Left renal cortex interstitium (tissue), 4 donors: Measurements from ENCODE around the gene C17orf75. TPM values are rescaled to one million over a fixed set of nuclear protein-coding genes. Genes with fewer than 3 reads are reported as not detected.
"Not testable (repeated sequence)": the region's sequence is repeated elsewhere in the genome, so short reads cannot be mapped to it uniquely, and the experiment has no call there.

Experiments used
- DNase-seq, 4 donors: peaks; one replicate each; pipeline ENCODE4 v3.0.0-alpha.2; 2013; ENCODE audit warnings: low read depth in 4 of 4, low spot score in 2 of 4, missing footprints in 1 of 4
- polyA plus RNA-seq, 4 donors: library from polyadenylated mRNA; unstranded; fragments of 120-200 nt; gene quantifications; one replicate each; pipeline ENCODE4 v1.2.1, GENCODE V29; 2013; ENCODE audit not compliant: insufficient read length in 4 of 4

The C17orf75 gene
- polyA plus RNA-seq, 4 donors = 38.6 to 59.7 (median 42.8) TPM

- DNase-seq = no peak
Measured at GRCh38 chr17:32348483-32348800, 6.5 kb upstream of the C17orf75 start.

DNA sequence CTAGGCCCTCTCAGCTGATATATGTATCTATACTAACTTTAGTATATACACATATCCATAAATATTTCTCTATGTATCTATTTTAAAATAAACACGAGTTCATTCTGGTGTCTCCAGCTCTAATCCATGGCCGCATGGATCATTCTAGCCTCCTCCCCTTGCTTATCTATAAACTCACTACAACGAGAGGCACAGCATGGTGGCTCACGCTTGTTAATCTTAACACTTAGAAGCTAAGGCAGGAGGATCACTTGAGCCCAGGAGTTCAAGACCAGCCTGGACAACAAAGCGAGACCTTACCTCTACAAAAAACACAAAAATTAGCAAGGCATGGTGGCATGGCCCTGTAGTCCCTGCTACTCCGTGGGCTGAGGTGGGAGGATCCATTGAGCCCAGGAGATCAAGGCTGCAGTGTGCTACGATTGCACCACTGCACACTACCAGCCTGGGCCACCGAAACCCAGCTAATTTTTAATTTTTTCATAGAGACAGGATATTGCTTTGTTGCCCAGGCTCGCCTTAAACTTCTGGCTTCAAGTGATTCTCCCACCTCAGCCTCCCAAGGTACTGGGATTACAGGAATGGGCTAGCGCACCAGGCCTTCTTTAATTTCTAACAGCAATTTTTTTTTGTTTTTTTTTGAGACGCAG, 4.1 kb upstream of the C17orf75 start:
- DNase-seq = no peak

GRCh38 chr17:32342603-32343325, 791 bp upstream of the C17orf75 start:
- DNase-seq = no peak

GRCh38 chr17:32341141-32341856, 674 bp downstream of the C17orf75 start:
- no peak for DNase-seq

DNA sequence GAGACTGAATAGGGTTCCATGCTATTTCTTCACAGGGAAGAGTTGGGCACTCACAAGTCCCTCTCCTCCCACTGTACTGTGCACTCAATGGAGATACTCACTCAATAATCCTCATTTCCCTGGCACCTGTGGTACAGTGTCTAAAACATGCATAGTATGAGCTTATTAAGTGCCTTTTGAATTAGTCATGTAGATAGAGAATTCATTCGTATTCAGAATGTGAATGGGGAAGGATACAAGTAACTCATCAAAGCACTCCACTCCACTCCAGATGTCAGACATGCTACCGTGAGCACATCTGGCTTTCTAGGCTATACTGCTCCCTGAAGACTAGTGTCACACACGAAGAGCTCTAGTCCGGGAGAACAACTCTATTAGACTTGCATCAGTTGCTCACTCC, 6.3 kb downstream of the C17orf75 start:
- DNase-seq = no peak

DNA sequence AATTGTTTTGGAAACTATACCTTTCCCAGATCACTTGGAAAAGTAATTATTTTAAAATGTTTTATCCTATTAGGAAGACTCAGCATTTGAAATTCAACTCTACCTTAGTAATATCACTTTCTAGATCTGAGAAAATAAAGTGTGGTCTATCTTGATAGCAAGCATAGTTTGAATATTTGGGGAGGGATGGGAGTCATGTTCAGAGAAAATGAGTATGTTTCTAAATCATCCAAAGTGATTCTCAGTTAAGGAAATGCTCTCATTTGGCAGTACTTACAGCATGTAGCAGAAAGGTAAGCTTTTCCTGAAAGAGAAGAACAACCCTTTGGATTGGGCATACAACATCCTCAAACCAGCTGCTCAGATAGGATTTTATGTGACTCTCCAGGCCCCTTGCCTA, 6.9 kb downstream of the C17orf75 start:
- DNase-seq = no peak

- no peak for DNase-seq
Measured at GRCh38 chr17:32333187-32333586, 8.8 kb downstream of the C17orf75 start.

DNA sequence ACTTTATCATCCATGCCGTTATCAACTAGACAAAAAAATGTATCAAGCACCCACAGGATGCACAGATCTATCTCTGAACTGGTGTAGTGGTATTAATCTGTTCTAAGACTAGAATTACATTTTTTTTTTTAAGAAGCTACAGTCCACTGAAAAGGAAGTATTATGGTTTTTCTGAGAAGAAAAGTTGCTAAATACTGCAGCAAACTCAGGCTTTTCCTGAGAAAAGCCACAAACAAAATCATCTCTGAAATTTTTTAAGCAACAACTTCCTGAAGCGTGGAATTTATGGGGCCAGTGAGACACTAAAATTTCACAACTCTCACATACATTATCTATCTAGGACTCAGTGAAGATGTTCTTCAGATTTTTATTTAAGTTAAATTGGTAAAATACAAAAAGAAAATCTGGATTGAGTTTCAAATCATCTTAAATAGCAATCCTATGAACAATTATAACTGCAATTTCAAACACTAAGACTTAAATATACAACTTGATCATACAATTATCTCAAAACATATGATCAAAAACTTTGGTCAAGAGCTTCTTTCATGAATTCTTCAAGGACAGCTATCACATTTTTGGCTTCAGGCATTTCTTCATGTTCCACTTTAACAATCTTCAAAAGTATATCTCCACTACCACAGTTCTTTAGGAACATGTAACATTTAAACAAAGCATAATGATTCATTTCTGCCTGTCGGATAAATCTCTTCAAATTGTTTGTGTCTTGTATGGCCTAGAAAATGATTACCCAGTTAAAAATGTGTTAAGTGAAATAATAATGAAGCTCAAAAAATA, 10.5 kb downstream of the C17orf75 start:
- DNase-seq = no peak

DNA sequence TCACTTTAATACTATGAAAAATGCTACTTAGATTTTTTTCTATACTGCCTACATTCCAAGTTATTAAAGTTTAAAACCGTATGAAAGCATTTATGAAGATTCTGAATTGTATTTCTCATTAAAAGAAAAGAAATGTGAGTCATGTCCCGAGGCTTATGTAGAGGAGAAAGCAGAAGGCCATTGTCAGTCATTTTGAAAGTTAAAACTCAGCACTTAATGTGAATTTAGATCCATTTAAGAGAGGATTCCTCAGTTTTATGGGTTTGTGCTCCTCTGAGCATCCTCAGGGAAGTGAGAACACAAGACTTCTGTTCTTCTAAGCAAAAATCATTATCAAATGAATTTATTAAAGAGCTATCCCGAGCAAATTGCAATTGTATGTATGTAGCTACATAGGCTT, 11.8 kb downstream of the C17orf75 start:
- DNase-seq = no peak

DNA sequence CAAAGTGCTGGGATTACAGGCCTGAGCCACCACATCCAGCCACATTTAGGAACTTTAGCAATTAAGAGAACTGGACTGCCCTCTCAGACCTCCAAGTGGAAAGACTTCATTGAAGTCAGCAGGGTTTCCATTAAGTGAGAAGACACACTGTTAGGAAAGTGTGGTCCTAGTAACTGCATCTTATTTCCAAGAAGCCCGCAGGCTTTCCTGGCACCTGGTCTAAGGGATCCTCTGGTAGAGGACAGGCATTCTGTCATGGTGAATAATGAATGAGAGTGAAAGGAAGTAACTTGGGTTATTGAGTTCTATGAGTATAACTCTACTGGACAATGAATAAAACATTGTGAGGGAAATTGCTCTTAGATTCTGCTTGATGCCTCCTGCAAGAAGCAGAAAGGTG, 14.1 kb downstream of the C17orf75 start:
- DNase-seq = no peak

- no peak for DNase-seq
Measured at GRCh38 chr17:32323811-32324491, 18.0 kb downstream of the C17orf75 start.

- DNase-seq = no peak
Measured at GRCh38 chr17:32323046-32323445, 18.9 kb downstream of the C17orf75 start.

DNA sequence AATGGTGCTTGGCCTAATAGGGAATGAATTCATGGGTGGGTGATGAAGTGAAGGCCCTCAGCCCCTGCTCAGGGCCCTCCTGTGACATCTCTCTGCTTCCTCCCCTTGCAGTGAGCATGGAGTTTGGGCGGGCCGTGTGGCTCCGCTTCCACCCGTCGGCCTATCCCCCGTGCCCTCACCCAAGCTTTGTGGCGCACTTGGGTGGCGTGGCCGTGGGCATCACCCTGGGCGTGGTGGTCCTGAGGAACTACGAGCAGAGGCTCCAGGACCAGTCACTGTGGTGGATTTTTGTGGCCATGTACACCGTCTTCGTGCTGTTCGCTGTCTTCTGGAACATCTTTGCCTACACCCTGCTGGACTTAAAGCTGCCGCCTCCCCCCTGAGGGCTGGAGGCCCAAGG, 21.1 kb downstream of the C17orf75 start:
- no peak for DNase-seq

- DNase-seq = not testable (repeated sequence)
Measured at GRCh38 chr17:32320080-32320479, 21.9 kb downstream of the C17orf75 start.

DNA sequence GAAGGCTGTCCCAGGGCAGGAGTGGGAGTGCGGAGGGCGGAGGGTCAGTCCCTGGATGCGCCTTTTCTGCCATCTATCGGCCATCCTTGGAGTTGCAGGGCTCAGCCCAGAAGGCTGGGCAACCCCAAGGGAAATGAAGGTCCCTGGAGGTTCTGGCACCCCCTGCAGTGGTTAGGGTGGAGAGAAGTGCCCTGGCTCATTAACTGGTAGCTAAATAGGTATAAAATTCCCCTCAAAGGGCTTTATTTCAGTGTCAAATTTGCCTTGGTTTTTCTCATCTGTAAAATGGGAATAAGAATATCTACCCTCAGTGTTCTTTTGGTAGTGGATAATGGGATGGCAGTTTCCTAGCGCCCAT, 22.4 kb downstream of the C17orf75 start:
- no peak for DNase-seq

DNA sequence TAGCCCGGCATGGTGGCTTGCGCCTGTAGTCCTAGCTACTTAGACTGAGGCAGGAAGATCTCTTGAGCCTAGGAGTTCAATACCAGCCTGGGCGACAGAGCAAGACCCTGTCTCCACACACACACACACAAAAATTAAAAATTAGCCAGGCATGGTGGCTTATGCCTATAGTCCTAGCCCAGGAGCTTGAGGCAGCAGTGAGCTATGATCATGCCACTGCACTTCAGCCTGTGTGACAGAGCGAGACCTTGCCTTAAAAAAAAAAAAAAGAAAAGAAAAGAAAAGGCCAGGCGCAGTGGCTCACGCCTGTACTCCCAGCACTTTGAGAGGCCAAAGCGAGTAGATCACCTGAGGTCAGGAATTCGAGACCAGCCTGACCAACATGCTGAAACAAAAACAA, 23.9 kb downstream of the C17orf75 start:
- no peak for DNase-seq

DNA sequence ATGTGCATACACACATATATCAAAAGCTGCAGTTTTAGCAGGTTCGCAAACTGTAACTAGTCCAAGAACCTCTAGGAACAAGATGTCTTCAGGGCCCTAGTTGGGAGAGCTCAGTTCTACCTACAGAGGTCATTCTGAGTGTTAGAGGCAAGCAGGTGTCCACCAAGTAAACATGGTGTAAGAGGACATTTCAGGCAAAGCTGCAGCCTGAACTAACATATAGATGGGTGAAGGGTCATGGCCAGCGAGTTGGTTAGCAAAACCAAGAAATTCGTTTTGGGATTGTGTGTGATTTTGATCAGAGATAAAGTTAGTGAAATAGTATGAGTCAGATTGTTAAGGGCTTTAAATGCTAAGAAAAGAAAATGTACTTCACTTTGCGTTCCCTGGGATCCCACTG, 24.6 kb downstream of the C17orf75 start:
- DNase-seq = no peak

DNA sequence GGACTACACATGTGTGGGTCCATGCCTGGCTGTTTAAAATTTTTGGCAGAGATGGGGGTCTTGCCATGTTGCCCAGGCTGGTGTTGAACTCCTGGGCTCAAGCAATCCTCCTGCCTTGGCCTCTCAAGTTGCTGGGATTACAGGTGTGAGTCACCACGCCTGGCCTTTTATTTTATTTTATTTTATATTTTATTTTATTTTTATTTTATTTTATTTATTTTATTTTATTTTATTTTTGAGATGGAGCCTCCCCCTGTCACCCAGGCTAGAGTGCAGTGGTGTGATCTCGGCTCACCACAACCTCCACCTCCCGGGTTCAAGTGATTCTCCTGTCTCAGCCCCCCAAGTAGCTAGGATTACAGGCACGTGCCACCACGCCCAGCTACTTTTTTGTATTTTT, 25.3 kb downstream of the C17orf75 start:
- not testable (repeated sequence) for DNase-seq

DNA sequence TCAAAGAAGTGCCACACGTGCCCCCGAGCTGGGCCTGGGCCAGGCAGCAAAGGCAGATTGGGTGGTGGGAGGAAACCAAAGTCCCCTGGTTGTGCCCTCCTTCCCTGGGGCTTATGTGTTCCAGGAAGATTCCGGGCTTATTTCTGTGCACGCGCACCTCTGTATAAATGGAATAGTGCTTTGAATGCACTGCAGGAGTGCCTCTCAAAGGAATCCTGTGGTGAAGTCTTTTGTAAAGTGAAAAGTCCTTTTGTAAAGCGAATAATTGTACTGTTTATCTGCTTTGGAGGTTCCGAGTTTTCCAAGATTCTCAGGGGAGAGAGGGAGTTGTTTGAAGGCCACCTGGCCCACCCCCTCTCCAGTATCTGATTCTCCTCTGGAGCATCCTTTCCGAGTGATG, 26.8 kb downstream of the C17orf75 start:
- DNase-seq = no peak

DNA sequence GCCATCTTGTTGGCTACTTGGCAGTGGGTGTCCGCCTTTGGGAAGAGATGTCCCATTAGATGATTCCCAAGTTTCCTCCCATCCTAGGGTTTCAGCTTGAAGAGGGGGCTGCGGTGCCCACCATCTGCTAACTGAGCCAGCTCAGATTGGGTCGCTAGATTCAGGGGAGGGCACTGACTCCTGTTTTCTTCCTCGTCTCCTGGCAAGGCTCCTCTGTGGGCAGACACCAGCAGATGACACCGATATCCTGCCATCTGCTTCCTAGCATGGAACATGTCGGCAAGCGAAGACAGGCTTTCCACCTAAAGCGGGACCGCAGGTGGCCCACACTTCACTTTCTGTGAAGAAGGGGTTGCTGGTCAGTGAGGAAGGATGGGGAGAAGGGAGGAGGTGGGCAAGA, 27.3 kb downstream of the C17orf75 start:
- DNase-seq = no peak
